ENCODE results near the gene INPP5B. TPM values are rescaled to one million over a fixed set of nuclear protein-coding genes. Genes with fewer than 3 reads are reported as not detected.
"Not testable (repeated sequence)": the region's sequence is repeated elsewhere in the genome, so short reads cannot be mapped to it uniquely, and the experiment has no call there.

The INPP5B gene
- total RNA-seq, 2 experiments from 2014 or later: 44.0 to 48.8 TPM

DNA sequence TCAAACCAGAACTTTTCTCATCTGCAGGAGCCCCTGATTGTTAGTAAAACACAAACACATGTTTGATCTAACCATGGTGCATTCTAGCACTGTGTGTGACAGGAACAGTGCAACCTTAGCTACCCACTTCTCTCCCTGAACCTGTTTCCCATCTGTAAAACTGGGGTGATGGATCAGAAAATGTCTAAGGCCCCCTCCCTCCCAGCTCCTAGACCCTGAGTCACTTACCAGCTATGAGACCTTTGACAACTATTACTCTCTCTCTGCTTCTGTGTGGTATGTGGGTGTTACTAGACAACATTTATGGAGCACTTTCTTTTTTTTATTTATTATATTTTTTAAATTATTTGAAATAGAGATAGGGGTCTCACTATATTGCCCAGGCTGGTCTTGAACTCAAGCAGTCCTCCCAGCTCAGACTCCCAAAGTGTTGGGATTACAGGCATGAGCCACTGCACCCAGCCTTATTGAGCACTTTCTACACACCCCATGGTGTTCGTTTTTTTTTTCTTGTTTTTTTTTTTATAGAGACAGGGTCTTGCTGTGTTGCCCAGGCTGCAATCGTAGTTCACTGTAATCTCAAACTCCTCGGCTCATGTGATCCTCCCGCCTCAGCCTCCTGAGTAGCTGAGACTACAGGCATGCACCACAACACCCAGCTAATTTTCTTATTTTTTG is 2.6 kb downstream of the INPP5B start:
- H3K27me3 Mint-ChIP-seq: no peaks in the 10 kb centered on the region
- ATAC-seq (ENCODE audit: low read depth): no peak
- H3K9me3 Mint-ChIP-seq: no peaks in the 10 kb centered on the region
- no peak overlapping the region for H3K4me3 Mint-ChIP-seq
- no peak for DNase-seq
- H3K4me1 Mint-ChIP-seq: peaks cover 10% of the 10 kb centered on the region
- POLR2A ChIA-PET: interaction anchor here (1.6 kb wide), 1 partner anchor 13 kb away, joined by 6 read pairs; no protein-coding TSS in a partner anchor
- H3K27ac Mint-ChIP-seq: no peak overlapping the region
- H3K36me3 Mint-ChIP-seq: peaks cover 8% of the 10 kb centered on the region

GRCh38 chr1:37940299-37940947 is 6.4 kb downstream of the INPP5B start:
- Mint-ChIP-seq H3K4me3 (no peak overlapping the region), H3K27me3 (no peaks in the 10 kb centered on the region), H3K4me1 (no peaks in the 10 kb centered on the region), H3K36me3 (peaks cover 14% of the 10 kb centered on the region), H3K9me3 (no peaks in the 10 kb centered on the region), H3K27ac (no peak overlapping the region)
- ATAC-seq (ENCODE audit: low read depth) (no peak), DNase-seq (no peak)
- POLR2A ChIA-PET: interaction anchor here (1.2 to 1.4 kb wide), 4 partner anchors 9 to 13 kb away, joined by 3 to 6 read pairs (median 4); no protein-coding TSS in a partner anchor

DNA sequence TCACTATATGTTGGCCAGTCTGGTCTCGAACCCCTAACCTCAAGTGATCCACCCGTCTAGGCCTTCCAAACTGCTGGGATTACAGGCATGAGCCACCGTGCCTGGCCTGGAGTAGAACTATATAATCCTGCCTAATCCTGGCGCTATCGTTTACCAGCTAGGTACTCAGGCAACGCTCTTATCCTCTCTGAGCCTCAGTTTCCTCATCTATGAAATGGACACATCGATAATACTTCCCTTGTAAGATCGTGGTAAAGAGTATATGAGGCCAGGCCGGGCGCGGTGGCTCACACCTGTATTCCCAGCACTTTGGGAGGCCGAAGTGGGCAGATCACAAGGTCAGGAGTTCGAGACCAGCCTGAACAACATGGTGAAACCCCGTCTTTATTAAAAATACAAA is 10.1 kb downstream of the INPP5B start:
- peak overlapping the region; percentile 25 for H3K27ac Mint-ChIP-seq
- H3K36me3 Mint-ChIP-seq: peaks cover 10% of the 10 kb centered on the region
- H3K4me1 Mint-ChIP-seq; H3K27me3 Mint-ChIP-seq; ATAC-seq (ENCODE audit: low read depth); DNase-seq; H3K4me3 Mint-ChIP-seq; H3K9me3 Mint-ChIP-seq: not testable (repeated sequence)
- POLR2A ChIA-PET: interaction anchor here (1.2 kb wide), 1 partner anchor 14 kb away, joined by 3 read pairs; no protein-coding TSS in a partner anchor

DNA sequence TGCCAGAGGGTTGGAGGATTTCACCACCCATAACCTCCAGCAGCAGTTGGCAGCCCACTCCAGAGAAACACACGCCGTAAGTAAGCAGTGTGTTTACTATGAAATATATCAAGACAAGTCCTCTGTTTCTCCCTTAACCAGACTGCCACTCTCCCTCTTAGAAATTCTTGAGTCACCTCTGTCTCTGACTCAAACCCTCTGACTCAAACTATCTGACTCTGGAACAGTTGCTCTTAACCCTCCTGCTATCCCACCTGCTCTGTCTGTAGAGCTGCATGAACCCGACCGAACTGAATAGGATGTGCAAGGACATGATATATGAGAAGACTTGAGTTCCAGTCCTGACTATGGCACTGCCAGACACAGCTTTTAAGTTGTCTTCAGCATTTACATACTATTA is 14.1 kb downstream of the INPP5B start:
- Mint-ChIP-seq H3K9me3 (no peaks in the 10 kb centered on the region), H3K36me3 (peaks cover 19% of the 10 kb centered on the region), H3K4me3 (peak overlapping the region; percentile 33), H3K27ac (no peak overlapping the region), H3K4me1 (peaks cover 16% of the 10 kb centered on the region), H3K27me3 (no peaks in the 10 kb centered on the region)
- POLR2A ChIA-PET: interaction anchor here (0.6 to 0.7 kb wide), 2 partner anchors 74 to 1259 kb away, joined by 4 to 5 read pairs; no protein-coding TSS in a partner anchor
- no peak for ATAC-seq (ENCODE audit: low read depth)
- no peak for DNase-seq

DNA sequence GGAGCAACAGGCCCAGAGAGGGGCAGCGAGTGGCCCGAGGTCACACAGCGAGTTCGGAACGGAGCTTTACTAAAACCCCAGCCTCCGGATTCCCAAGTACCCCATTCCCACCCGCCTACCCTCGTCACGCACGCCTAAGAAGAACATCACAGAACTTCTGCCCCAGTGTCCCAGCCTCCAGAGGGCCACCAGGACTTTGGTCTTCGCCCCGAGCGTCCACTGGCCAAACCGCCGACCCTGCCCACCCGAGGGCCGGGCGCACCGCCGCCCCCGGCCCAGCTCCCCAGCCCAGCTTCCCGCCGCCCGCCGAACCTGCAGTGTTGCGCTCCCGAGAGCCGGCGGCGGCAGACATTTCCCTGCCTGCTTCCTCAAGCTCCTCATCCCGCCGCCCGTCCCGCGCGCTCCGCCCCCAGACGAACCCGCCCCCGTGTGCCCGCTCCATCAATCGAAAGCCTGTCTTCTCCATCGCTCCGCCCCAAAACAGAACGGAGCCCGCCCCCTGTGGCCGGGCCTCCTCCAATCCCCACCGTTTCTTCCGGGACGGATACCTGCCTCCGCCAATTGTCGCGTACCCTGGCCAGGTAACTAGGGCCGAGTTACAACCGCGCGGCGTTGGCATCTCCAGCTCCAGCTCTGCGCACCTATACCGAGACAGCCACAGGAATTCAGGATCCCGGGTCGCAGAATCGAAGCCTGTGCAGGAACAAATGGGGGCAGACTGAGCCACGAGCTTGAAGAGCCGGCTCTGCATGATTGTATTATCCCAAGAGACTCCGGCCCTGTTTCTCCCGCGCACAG is 15.3 kb downstream of the INPP5B start:
- Mint-ChIP-seq H3K27ac (peak overlapping the region; percentile 87), H3K9me3 (no peaks in the 10 kb centered on the region), H3K27me3 (no peaks in the 10 kb centered on the region), H3K4me3 (peak overlapping the region; percentile 97), H3K4me1 (peaks cover 24% of the 10 kb centered on the region), H3K36me3 (peaks cover 22% of the 10 kb centered on the region)
- POLR2A ChIA-PET: interaction anchor here (0.6 to 2.2 kb wide), 11 partner anchors 8 to 123 kb away, joined by 3 to 16 read pairs (median 4); partner anchors contain the start of genes MTF1, SF3A3 and YRDC
- DNase-seq (peak; percentile 97), ATAC-seq (ENCODE audit: low read depth) (peak; percentile 96)

GRCh38 chr1:37931102-37931360 is 15.8 kb downstream of the INPP5B start:
- ATAC-seq (ENCODE audit: low read depth) (no peak), DNase-seq (no peak)
- Mint-ChIP-seq H3K36me3 (peaks cover 20% of the 10 kb centered on the region), H3K9me3 (no peaks in the 10 kb centered on the region), H3K27me3 (no peaks in the 10 kb centered on the region), H3K4me1 (peaks cover 26% of the 10 kb centered on the region), H3K27ac (peak overlapping the region; percentile 87), H3K4me3 (peak overlapping the region; percentile 97)
- POLR2A ChIA-PET: interaction anchor here (0.6 to 2.2 kb wide), 10 partner anchors 9 to 123 kb away, joined by 3 to 16 read pairs (median 4); partner anchors contain the start of genes MTF1, SF3A3 and YRDC

- Mint-ChIP-seq H3K9me3 (no peaks in the 10 kb centered on the region), H3K36me3 (peaks cover 17% of the 10 kb centered on the region), H3K27ac (peak overlapping the region; percentile 87), H3K4me3 (peak overlapping the region; percentile 97), H3K27me3 (no peaks in the 10 kb centered on the region), H3K4me1 (peaks cover 32% of the 10 kb centered on the region)
- ATAC-seq (ENCODE audit: low read depth) (peak; percentile 27), DNase-seq (no peak)
- POLR2A ChIA-PET: interaction anchor here (1.2 to 2.2 kb wide), 7 partner anchors 8 to 122 kb away, joined by 3 to 16 read pairs (median 5); partner anchors contain the start of genes MTF1 and YRDC
Measured at GRCh38 chr1:37930246-37931101, 16.4 kb downstream of the INPP5B start.

DNA sequence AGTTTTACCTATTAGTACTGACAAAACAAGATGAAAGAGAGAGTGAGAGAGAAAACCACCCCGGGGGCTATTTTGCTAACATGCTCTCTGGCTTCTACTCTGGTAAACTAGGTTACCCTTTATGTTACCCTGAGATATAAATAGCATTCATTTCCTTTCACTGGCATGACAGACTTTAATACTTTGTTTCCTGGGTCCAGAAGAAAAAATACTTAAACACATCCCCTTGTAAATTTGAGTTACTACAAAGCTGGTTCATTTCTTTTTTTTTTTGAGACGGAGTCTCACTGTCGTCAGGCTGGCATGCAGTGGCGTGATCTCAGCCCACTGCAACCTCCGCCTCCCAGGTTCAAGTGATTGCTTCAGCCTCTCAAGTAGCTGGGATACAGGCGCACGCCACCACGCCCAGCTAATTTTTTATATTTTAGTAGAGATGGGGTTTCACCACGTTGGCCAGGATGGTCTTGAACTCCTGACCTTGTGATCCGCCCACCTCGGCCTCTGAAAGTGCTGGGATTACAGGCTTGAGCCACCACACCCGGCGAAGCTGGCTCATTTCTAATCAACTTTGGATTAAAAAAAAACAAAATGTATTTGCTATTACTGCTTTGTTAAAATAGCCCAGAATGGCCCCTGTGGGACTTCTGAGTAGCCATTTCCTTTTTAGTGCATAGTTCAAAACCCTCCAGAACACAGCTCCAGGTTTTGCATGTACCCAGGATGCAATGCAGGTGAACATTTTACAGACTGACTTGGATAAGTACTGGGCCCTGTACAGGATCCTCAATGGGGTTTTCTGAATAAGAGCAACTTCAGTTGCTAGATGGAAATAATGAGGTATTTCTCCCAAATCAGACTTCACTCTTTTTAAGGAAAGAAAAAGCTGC is 20.6 kb downstream of the INPP5B start:
- peak overlapping the region; percentile 84 for H3K27ac Mint-ChIP-seq
- no peaks in the 10 kb centered on the region for H3K27me3 Mint-ChIP-seq
- POLR2A ChIA-PET: interaction anchor here (0.8 to 1.3 kb wide), 7 partner anchors 12 to 117 kb away, joined by 3 to 4 read pairs (median 3); partner anchors contain the start of genes INPP5B, MTF1 and SF3A3
- peaks cover 19% of the 10 kb centered on the region for H3K36me3 Mint-ChIP-seq
- peak overlapping the region; percentile 73 for H3K4me3 Mint-ChIP-seq
- H3K4me1 Mint-ChIP-seq: peaks cover 43% of the 10 kb centered on the region
- no peaks in the 10 kb centered on the region for H3K9me3 Mint-ChIP-seq
- ATAC-seq (ENCODE audit: low read depth) (peak; percentile 43), DNase-seq (no peak)

- Mint-ChIP-seq H3K27ac (peak overlapping the region; percentile 84), H3K4me3 (peak overlapping the region; percentile 73), H3K4me1 (peaks cover 35% of the 10 kb centered on the region), H3K27me3 (no peaks in the 10 kb centered on the region), H3K9me3 (no peaks in the 10 kb centered on the region), H3K36me3 (peaks cover 23% of the 10 kb centered on the region)
- POLR2A ChIA-PET: interaction anchor here (1.1 to 1.3 kb wide), 3 partner anchors 21 to 66 kb away, joined by 3 to 5 read pairs (median 3); partner anchors contain the start of genes INPP5B and MTF1
- DNase-seq: no peak
- ATAC-seq (ENCODE audit: low read depth): no peak
Measured at GRCh38 chr1:37925316-37925715, 21.5 kb downstream of the INPP5B start.

GRCh38 chr1:37923551-37923889 is 23.3 kb downstream of the INPP5B start:
- no peaks in the 10 kb centered on the region for H3K27me3 Mint-ChIP-seq
- H3K27ac Mint-ChIP-seq: peak overlapping the region; percentile 82
- no peaks in the 10 kb centered on the region for H3K9me3 Mint-ChIP-seq
- H3K4me1 Mint-ChIP-seq: peaks cover 38% of the 10 kb centered on the region
- POLR2A ChIA-PET: interaction anchor here (0.7 to 2.7 kb wide), 5 partner anchors 8 to 88 kb away, joined by 3 to 16 read pairs (median 3); partner anchors contain the start of gene INPP5B
- no peak for DNase-seq
- peaks cover 28% of the 10 kb centered on the region for H3K36me3 Mint-ChIP-seq
- no peak for ATAC-seq (ENCODE audit: low read depth)
- H3K4me3 Mint-ChIP-seq: peak overlapping the region; percentile 34

GRCh38 chr1:37922767-37923550 is 23.9 kb downstream of the INPP5B start:
- Mint-ChIP-seq H3K9me3 (no peaks in the 10 kb centered on the region), H3K4me3 (peak overlapping the region; percentile 34), H3K27ac (peak overlapping the region; percentile 82), H3K4me1 (peaks cover 38% of the 10 kb centered on the region), H3K27me3 (no peaks in the 10 kb centered on the region), H3K36me3 (peaks cover 28% of the 10 kb centered on the region)
- ATAC-seq (ENCODE audit: low read depth) (peak; percentile 86), DNase-seq (no peak)
- POLR2A ChIA-PET: interaction anchor here (0.6 to 2.7 kb wide), 7 partner anchors 8 to 89 kb away, joined by 3 to 16 read pairs (median 3); partner anchors contain the start of genes INPP5B and SF3A3
